ENCODE measurements around the gene PRKN. TPM values are rescaled to one million over a fixed set of nuclear protein-coding genes. Genes with fewer than 3 reads are reported as not detected.

PRKN gene
- total and polyA plus RNA-seq, 9 of the 15 experiments (the other 6 are each of a cell fraction or from before 2014, with no cell fraction given): 0.03 to 0.96 (median 0.15) TPM; not detected in 2

- Histone ChIP-seq H4K20me1 (replicated peaks; ENCODE audit: control insufficient read depth, insufficient read depth, low read length) (no peaks in the 10 kb centered on the region), H3K9me3 (replicated peaks; ENCODE audit: control insufficient read depth, insufficient read depth, low read depth, low read length) (no peaks in the 10 kb centered on the region), H3K4me1 (replicated peaks in 1 of 2; ENCODE audit: control insufficient read depth in 2 of 2, insufficient read depth in 2 of 2, low read length in 2 of 2) (no peaks in the 10 kb centered on the region), H3K9ac (ENCODE audit: insufficient read depth in 1 of 2, low read depth in 2 of 2, low read length in 2 of 2) (no peak overlapping the region), H3K9me1 (ENCODE audit: control insufficient read depth, insufficient read depth, low read length) (no peaks in the 10 kb centered on the region), H3K4me3 (no peak overlapping the region), H3K27ac (ENCODE audit: extremely low read depth, low read depth, low read length) (no peak overlapping the region), H3K4me2 (ENCODE audit: insufficient read depth, low read length) (no peak overlapping the region), H3K27me3 (ENCODE audit: control insufficient read depth in 2 of 2, insufficient read depth in 2 of 2, low read length in 2 of 2) (no peaks in the 10 kb centered on the region), H3K36me3 (ENCODE audit: control insufficient read depth, insufficient read depth, low read length) (no peaks in the 10 kb centered on the region), H2AFZ (ENCODE audit: low read depth, low read length) (no peak overlapping the region), H3K79me2 (ENCODE audit: control insufficient read depth, insufficient read depth, low read length) (no peaks in the 10 kb centered on the region)
- no peak for TF ChIP-seq RAD21 (CRISPR knock-in tag; conservative IDR thresholded peaks at IDR 0.05 in 1 of 2, IDR thresholded peaks at IDR 0.05 in 1 of 2)
- no peak for TF ChIP-seq CEBPG (CRISPR knock-in tag; IDR thresholded peaks at IDR 0.05)
- TF ChIP-seq CEBPG (tag; conservative IDR thresholded peaks at IDR 0.05 in 1 of 2, IDR thresholded peaks at IDR 0.05 in 1 of 2): peak in 1 of 2 experiments; percentile 38; a peak in 2 of 4 replicates
- peak; percentile 75; the same call in 1 of the 2 replicates for TF ChIP-seq ATF4 (CRISPR knock-in tag; IDR thresholded peaks at IDR 0.05)
- POLR2A ChIA-PET: interaction anchor here (0.8 kb wide), 1 partner anchor 183 kb away, joined by 4 read pairs; no protein-coding TSS in a partner anchor
- in situ Hi-C loops (cut with MboI): no loop called here
- ATAC-seq (no peak), FAIRE-seq (no peak), DNase-seq (ENCODE audit: extremely low read depth in 1 of 4, low spot score in 3 of 4) (no peak)
- BruUV-seq (replicated peaks): no TSS peak
- intact Hi-C loops (cut with micrococcal nuclease): no loop called here
- 0% methylated on average over 8 of the region's 8 CpGs for WGBS (ENCODE audit: insufficient coverage, low coverage, missing lambda C conversion rate)
- CTCF ChIA-PET (ENCODE audit: low intra/inter-chr PET ratio): interaction anchor here (0.6 kb wide), 1 partner anchor 818 kb away, joined by 3 read pairs; no protein-coding TSS in a partner anchor
Measured at GRCh38 chr6:162178666-162179065, 548.9 kb downstream of the PRKN start.
